ENCODE data around the gene SPNS2.
A peak's percentile ranks its signal among the peaks of the same experiment; 100 is the strongest.

SPNS2 gene

DNA sequence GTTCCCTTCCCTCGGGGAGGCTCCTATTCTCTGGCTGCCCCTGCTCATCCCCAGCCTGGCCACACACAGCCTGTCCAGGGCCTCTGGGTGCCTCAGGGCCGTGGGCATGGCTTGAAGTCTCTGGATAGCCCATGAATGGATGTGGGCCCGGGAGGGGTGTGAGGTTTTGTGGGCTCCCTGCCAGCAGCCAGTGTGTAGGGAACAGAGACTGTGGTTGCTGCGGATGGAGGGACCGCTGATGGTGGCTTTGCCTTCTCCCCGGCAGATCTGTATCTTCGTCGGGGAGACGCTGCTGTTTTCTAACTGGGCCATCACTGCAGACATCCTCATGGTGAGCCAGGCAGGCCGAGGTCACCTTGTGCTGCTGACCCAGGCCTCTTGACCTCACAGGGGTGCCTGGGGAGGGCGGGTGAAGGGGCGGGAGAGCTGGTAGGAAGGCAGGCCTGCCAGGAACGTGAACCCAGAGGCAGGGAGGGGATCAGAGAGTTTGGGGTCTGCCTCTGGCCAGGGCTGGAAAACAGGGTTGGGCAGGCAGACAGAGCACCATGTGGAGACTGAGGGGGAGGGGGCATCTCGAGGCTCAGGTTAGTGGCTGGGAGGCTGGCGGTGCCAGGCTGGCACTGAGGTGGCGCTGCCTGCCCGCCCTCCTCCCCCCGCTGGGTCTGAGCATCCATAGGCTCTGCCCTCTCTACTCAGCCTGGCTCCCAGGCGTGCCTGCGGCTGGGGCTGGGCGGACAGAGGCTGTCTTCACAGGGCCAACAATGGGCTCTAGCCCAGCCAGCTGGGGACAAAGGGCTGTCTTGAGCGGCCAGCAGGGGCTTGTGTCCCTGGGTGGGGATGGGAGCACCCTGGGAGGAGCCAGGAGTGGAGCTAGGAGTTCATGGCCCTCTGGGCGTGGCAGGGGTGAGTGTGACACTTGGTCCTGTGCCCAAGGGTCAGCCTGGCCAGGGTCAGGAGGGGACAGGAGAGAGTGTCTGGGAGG is 35.1 kb downstream of the SPNS2 start:
- intact Hi-C loops (cut with DNase I) = no loop called here
- peak; percentile 84 to 98 (median 95) for DNase-seq

GRCh38 chr17:4534515-4534914 is 35.8 kb downstream of the SPNS2 start:
- intact Hi-C loops (cut with DNase I) = no loop called here
- peak in 22 of 42 donors; percentile 24 to 86 (median 66) for DNase-seq

DNA sequence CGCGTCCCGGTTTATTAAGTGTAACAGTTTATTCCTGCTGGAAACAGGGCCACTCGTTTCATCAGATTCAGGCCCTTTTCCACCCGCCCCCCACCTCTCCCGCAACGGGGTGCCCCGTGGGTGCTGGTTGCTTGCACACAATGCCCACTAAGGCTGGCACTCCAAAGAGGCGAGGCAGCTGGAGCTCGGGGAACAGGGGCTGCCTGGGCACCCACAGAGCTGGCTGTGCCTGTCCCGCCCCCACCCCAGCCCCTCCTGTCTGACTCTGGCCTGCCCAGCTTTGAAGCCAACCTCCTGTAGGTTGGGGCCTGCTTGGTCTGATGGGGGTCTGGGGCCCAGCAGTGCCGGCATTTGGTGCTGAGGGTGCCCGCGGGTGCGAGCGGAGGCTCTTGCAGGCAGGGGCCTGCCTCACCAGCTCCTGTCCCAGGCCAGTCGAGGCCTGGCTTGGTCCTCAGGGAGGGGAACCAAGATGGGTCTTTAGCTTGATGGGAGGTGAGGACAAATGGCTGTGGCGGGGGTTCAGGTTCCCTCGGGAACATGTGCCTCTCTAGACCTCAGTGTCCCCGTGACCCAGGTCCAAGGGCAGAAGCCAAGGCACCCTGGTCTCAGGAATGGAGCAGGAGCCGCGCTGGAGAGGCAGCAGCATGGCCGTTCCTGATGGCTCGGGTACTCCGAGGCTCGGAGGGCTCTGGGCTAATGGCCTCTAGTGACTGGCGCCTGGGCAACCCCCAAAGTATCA is 36.4 kb downstream of the SPNS2 start:
- intact Hi-C loops (cut with DNase I) = loop anchor here (5.0 kb wide), 1 partner anchor 38 kb away; the partner anchor contains the start of gene SPNS2
- DNase-seq = peak in 11 of 42 donors; percentile 28 to 70 (median 48)

DNA sequence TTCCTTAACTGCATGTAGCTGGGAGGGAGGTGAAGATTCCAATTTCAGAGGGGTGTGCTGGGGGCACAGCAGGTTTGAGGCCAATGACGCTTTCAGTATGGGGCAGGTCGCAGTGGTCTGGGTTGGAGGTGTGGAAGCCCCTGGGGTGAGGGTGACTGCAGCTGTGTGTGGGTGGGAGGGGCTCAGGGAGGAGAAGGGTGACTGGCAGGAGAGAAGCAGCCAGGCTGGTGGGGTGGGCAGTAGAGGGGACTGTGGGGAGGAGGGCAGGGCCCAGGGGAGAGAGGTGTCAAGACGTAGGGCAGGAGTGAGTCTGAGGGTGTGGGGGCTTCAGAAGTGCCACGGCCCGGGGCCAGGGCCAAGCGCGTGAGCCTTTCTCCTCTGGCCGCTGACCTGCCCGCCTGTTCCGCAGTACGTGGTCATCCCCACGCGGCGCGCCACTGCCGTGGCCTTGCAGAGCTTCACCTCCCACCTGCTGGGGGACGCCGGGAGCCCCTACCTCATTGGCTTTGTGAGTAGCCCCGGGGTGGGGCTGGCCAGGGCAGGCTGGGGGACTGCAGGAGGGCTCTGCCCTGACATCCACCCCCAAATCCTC is 37.1 kb downstream of the SPNS2 start:
- DNase-seq = peak in 2 of 42 donors; percentile 36 to 60
- intact Hi-C loops (cut with DNase I) = loop anchor here (5.0 kb wide), 1 partner anchor 38 kb away; the partner anchor contains the start of gene SPNS2

DNA sequence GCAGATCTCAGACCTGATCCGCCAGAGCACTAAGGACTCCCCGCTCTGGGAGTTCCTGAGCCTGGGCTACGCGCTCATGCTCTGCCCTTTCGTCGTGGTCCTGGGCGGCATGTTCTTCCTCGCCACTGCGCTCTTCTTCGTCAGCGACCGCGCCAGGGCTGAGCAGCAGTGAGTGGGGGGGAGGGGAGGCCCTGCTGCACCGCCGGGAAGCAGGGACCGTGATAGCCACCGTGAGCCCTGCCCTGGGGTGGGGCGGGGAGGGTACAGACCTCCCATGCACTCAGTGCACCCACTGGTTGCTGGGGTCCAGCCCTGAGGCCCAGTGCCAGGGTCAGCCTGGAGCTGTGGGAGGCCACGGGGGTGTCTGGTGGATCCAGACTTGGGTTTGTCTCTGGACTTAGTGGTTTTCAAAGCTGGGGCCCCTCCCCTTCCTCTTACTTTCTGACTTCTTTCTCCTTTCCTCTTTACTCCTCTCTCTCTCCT is 37.6 kb downstream of the SPNS2 start:
- DNase-seq = peak in 7 of 42 donors; percentile 45 to 68 (median 53)
- intact Hi-C loops (cut with DNase I) = loop anchor here (5.0 kb wide), 1 partner anchor 39 kb away; the partner anchor contains the start of gene SPNS2

DNA sequence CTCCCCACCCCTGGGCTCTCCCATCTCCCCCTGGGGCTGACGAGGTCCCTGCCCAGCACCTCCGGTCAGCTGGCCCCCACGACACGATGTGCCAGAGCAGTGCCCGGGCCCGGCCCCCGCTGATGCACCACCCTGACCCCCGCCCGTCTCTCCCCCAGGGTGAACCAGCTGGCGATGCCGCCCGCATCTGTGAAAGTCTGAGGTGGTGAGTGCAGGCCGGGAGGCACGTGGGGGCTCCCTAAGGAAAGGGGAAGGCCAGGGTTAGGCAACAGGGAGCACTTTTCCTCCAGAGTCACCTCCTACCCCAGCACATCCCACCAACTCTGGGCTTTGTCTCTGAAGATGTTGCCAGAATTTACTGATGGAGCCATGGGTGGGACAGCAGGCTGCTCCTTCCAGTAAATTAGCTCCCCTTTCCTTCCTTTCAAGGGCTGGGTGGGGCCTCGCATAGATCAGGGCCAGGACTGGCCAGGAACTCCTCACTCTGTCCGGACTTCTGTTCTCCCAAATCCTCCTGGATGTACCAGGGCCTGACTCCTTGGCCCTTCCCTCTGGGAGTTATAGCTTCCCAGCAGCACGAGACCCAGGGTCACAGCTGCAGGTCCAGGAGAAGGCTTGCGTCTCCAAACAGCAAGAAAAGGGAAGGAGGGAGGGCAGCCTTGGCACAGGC is 38.2 kb downstream of the SPNS2 start:
- peak in 20 of 42 donors; percentile 31 to 77 (median 48) for DNase-seq
- intact Hi-C loops (cut with DNase I) = loop anchor here (5.0 kb wide), 1 partner anchor 40 kb away; the partner anchor contains the start of gene SPNS2

- peak; percentile 60 to 93 (median 85) for DNase-seq
Measured at GRCh38 chr17:4537451-4538235, 39.0 kb downstream of the SPNS2 start.

DNA sequence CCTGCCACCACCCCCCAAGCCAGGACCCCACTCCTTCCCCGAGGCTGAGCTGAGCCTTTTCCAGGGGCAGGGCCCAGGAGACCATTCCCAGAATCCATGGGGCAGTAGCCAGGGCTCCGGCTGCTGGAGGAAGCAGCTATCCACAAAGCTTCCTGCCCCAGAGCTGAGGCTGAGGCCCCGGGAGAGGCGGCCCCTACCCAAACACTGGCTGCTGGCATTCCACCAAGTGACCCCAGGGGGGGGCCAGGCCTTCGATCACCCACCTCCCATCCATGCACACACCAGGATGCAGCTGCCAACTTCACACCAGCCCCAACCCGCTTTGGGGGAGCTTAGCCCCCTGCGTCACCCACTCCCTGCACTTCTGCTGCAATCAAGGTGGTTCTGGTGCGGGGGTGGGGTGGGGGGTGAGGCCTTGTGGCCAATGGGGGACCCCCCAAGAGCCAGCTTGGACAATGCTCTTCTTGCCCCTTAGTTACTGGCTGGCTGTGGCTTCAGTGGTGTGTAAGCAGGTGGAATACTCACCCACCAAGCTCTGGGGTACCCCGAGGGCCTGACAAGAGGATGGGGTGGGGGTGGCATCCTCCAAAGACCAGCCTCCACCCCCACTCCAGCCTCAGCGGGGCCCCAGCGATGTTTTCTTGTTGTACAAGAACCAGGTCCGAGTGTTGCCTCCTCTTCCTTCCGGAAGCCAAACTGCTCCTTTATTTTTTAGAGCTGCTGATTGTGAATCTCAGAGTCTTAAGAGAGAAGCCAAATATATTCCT is 39.7 kb downstream of the SPNS2 start:
- peak in 1 of 42 donors; percentile 44 for DNase-seq
- intact Hi-C loops (cut with DNase I) = loop anchor here (5.0 kb wide), 1 partner anchor 41 kb away; the partner anchor contains the start of gene SPNS2

More at GRCh38 chr17:4537451-4538235, 39.0 kb downstream of the SPNS2 start:
- intact Hi-C loops (cut with DNase I) = loop anchor here (5.0 kb wide), 1 partner anchor 40 kb away; the partner anchor contains the start of gene SPNS2

DNA sequence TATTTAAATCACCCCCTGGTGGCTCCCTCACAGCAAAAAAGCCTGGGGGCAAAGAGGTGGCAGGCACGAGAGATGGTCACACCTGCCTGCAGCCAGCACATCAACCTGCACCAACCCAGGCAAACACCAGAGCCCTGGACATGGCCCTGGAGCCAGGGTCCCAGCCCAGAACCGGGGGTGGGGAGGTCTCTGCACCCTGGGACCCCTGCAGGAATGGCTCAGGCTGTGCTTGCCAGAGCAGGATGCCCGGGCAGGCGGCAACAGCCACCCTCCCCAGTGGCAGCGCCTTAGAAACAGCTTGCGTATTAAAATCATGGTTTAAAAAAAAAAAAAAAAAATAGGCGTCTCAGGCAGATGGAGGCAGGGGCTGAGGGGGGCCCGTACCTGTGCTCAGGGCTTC is 40.3 kb downstream of the SPNS2 start:
- peak in 1 of 42 donors; percentile 44 for DNase-seq
- intact Hi-C loops (cut with DNase I) = loop anchor here (5.0 kb wide), 1 partner anchor 42 kb away; the partner anchor contains the start of gene SPNS2

DNA sequence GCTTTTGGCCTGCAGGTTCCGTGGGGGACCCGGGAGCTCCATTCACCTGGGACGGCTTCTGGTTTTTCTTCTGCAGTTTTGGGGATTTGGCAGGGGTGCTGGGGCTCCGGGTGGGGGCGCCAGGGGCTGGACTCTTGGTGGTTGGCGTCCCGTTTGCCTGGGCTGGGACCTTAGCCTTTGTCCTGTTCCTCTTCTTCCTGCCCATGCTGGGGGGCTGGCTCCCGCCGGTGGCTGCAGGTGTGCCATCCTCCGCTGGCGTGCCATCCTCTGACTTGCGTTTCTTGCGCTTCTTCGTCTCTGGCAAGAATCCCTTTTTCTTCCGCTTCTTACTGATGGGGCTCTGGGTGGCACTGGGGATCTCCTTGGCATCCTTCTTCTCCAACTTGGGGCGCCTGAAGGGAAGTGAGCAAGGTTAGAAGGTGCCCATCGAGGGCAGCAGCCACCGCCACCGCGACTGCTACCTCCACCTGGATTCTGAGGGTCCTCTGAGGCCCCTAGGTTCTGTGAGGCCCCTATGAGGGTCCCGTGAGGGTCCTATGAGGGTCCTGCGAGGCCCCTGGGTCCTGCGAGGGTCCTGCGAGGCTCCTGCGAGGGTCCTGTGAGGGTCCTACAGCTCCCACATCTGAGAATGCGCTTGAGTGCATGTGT is 41.0 kb downstream of the SPNS2 start:
- no peak for DNase-seq
- intact Hi-C loops (cut with DNase I) = loop anchor here (2.0 to 5.0 kb wide), 2 partner anchors 42 to 119 kb away; partner anchors contain the start of gene SPNS2

DNA sequence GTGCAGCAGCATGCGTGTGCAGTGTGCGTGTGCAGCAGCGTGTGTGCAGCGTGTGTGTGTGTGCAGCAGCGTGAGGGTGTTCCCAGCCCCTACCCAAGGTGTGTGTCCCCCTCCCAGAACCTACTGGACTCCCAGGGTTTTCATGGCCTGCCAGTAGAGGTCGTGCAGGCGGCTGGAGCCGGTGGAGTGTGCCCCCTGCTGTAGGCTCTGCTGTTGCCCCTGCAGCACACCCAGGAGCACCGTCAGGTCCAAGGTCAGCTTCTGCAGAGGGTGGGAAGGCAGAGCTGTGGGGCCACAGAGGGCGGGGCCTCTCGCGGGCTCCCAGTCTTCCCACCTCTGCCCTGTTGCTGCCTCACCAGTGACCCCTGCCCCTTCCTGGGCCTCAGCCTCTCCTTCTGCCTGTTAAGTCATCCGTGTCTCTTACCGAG is 41.6 kb downstream of the SPNS2 start:
- intact Hi-C loops (cut with DNase I) = loop anchor here (2.0 kb wide), 1 partner anchor 119 kb away; no protein-coding TSS in a partner anchor

GRCh38 chr17:4540687-4541327 is 42.1 kb downstream of the SPNS2 start:
- intact Hi-C loops (cut with DNase I) = loop anchor here (2.0 kb wide), 1 partner anchor 120 kb away; no protein-coding TSS in a partner anchor
- peak in 2 of 42 donors; percentile 41 to 53 for DNase-seq

More for the DNA sequence above, 41.6 kb downstream of the SPNS2 start:
- DNase-seq = peak in 1 of 42 donors; percentile 61

GRCh38 chr17:4541328-4542002 is 42.8 kb downstream of the SPNS2 start:
- DNase-seq = peak in 13 of 42 donors; percentile 37 to 79 (median 54)
- intact Hi-C loops (cut with DNase I) = loop anchor here (2.0 kb wide), 1 partner anchor 121 kb away; no protein-coding TSS in a partner anchor

GRCh38 chr17:4542003-4542725 is 43.5 kb downstream of the SPNS2 start:
- intact Hi-C loops (cut with DNase I) = no loop called here
- DNase-seq = no peak

Measured in head of caudate nucleus (tissue), 42 donors.